Left renal pelvis (tissue), 4 donors: ENCODE results near the gene CMA1. TPM values are rescaled to one million over a fixed set of nuclear protein-coding genes. Genes with fewer than 3 reads are reported as not detected.
"Not testable (repeated sequence)": the region's sequence is repeated elsewhere in the genome, so short reads cannot be mapped to it uniquely, and the experiment has no call there.

Source experiments
- DNase-seq, 4 donors: peaks; one replicate each; pipeline ENCODE4 v3.0.0-alpha.2; 2013; ENCODE audit warnings: low read depth in 4 of 4, low spot score in 3 of 4
- polyA plus RNA-seq, 4 donors: library from polyadenylated mRNA; unstranded; fragments of 120-200 nt; gene quantifications; one replicate each; pipeline ENCODE4 v1.2.1, GENCODE V29; 2013; ENCODE audit not compliant: insufficient read length in 4 of 4

CMA1 gene
- under 1 TPM; 0.16 to 0.58 (median 0.34) TPM for polyA plus RNA-seq

GRCh38 chr14:24508155-24508840 is at the start of gene CMA1:
CMA1 (minus strand) TSS chr14:24508265; CDS start chr14:24508235, 30 bp downstream.
- no peak for DNase-seq

GRCh38 chr14:24556756-24557155 is 48.7 kb upstream of the CMA1 start:
- DNase-seq, result no peak

- not testable (repeated sequence) for DNase-seq
Measured at GRCh38 chr14:24549064-24549463, 41.0 kb upstream of the CMA1 start.

GRCh38 chr14:24542346-24542936 is 34.4 kb upstream of the CMA1 start:
- DNase-seq, result no peak

- no peak for DNase-seq
Measured at GRCh38 chr14:24535737-24536136, 27.7 kb upstream of the CMA1 start.

GRCh38 chr14:24534286-24534685 is 26.2 kb upstream of the CMA1 start:
- no peak for DNase-seq

- not testable (repeated sequence) for DNase-seq
Measured at GRCh38 chr14:24525877-24526620, 18.0 kb upstream of the CMA1 start.

GRCh38 chr14:24518851-24519250 is 10.8 kb upstream of the CMA1 start:
- DNase-seq, result no peak

GRCh38 chr14:24514209-24514608 is 6.1 kb upstream of the CMA1 start:
- DNase-seq, result no peak

GRCh38 chr14:24513009-24513408 is 4.9 kb upstream of the CMA1 start:
- DNase-seq, result no peak

GRCh38 chr14:24506443-24506842 is 1.6 kb downstream of the CMA1 start:
- no peak for DNase-seq

- no peak for DNase-seq
Measured at GRCh38 chr14:24504425-24504950, 3.6 kb downstream of the CMA1 start.

- DNase-seq, result not testable (repeated sequence)
Measured at GRCh38 chr14:24491586-24492408, 16.3 kb downstream of the CMA1 start.

GRCh38 chr14:24483604-24484252 is 24.3 kb downstream of the CMA1 start:
- no peak for DNase-seq

- not testable (repeated sequence) for DNase-seq
Measured at GRCh38 chr14:24482699-24483303, 25.3 kb downstream of the CMA1 start.

GRCh38 chr14:24481622-24482324 is 26.3 kb downstream of the CMA1 start:
- DNase-seq, result no peak

- not testable (repeated sequence) for DNase-seq
Measured at GRCh38 chr14:24479999-24480398, 28.1 kb downstream of the CMA1 start.

GRCh38 chr14:24475261-24475660 is 32.8 kb downstream of the CMA1 start:
- no peak for DNase-seq

- no peak for DNase-seq
Measured at GRCh38 chr14:24473211-24473610, 34.9 kb downstream of the CMA1 start.
